ENCODE data around the gene NLRP3. TPM values are rescaled to one million over a fixed set of nuclear protein-coding genes. Genes with fewer than 3 reads are reported as not detected.

The NLRP3 gene
- 0.02 TPM in 1 of 5 replicates, not detected in the others for total RNA-seq (2022; extraction: Qiagen RNA extraction)

GRCh38 chr1:247415423-247416361 lies at the start of gene NLRP3:
NLRP3 (plus strand) TSS chr1:247416173; CDS start chr1:247418801, 2,628 bp downstream.

Other genes starting within 250 kb of the NLRP3 start
- 3.8 to 5.9 TPM (median 4.3 TPM) in 5 replicates for gene ZNF124, start 244.2 kb upstream of the NLRP3 start, total RNA-seq (2022; extraction: Qiagen RNA extraction)
- gene VN1R5, start 160.1 kb upstream of the NLRP3 start, total RNA-seq (2022; extraction: Qiagen RNA extraction): not detected in 5 replicates
- gene ZNF496, start 84.3 kb upstream of the NLRP3 start, total RNA-seq (2022; extraction: Qiagen RNA extraction): 16.5 to 18.4 TPM (median 17.9 TPM) in 5 replicates
- gene OR2B11, start 41.9 kb downstream of the NLRP3 start, total RNA-seq (2022; extraction: Qiagen RNA extraction): not detected in 5 replicates
- not detected in 5 replicates for gene OR2C3, start 120.3 kb downstream of the NLRP3 start, total RNA-seq (2022; extraction: Qiagen RNA extraction)
- gene GCSAML, start 133.0 kb downstream of the NLRP3 start, total RNA-seq (2022; extraction: Qiagen RNA extraction): not detected in 5 replicates
- gene OR2G2, start 172.2 kb downstream of the NLRP3 start, total RNA-seq (2022; extraction: Qiagen RNA extraction): not detected in 5 replicates
- gene OR2G3, start 189.4 kb downstream of the NLRP3 start, total RNA-seq (2022; extraction: Qiagen RNA extraction): not detected in 5 replicates